ENCODE data around the gene NCBP3.

NCBP3 gene

GRCh38 chr17:3890082-3890877 is 44.2 kb upstream of the NCBP3 start (continued):
- TF ChIP-seq ZNF404 (tag by site-specific recombination; IDR thresholded peaks at IDR 0.05) (no peak), ZNF768 (tag by site-specific recombination; IDR thresholded peaks at IDR 0.05) (no peak; the same call in 1 of the 2 replicates), ZNF221 (tag by site-specific recombination; IDR thresholded peaks at IDR 0.05; ENCODE audit: borderline replicate concordance) (no peak), ZFP41 (tag by site-specific recombination; IDR thresholded peaks at IDR 0.05; ENCODE audit: borderline replicate concordance) (no peak), YY2 (tag by site-specific recombination; IDR thresholded peaks at IDR 0.05) (peak; percentile 77), PRDM4 (tag by site-specific recombination; IDR thresholded peaks at IDR 0.05) (peak; percentile 95), ZNF501 (tag by site-specific recombination; IDR thresholded peaks at IDR 0.05) (peak; percentile 98; the same call in 1 of the 2 replicates), TSHZ1 (tag by site-specific recombination; IDR thresholded peaks at IDR 0.05; ENCODE audit: borderline replicate concordance) (peak; percentile 100), ZNF600 (tag by site-specific recombination; IDR thresholded peaks at IDR 0.05) (peak; percentile 100), GFI1B (tag by site-specific recombination; IDR thresholded peaks at IDR 0.05) (peak; percentile 90), INSM2 (tag by site-specific recombination; IDR thresholded peaks at IDR 0.05) (peak; percentile 99), ZNF391 (tag by site-specific recombination; IDR thresholded peaks at IDR 0.05; ENCODE audit: borderline replicate concordance, low read depth) (peak; percentile 100), ZNF549 (tag by site-specific recombination; IDR thresholded peaks at IDR 0.05) (no peak), ZNF639 (tag by site-specific recombination; IDR thresholded peaks at IDR 0.05) (peak; percentile 100), ZSCAN30 (tag by site-specific recombination; IDR thresholded peaks at IDR 0.05) (peak; percentile 71), ZNF37A (tag by site-specific recombination; IDR thresholded peaks at IDR 0.05) (no peak; the same call in 1 of the 2 replicates), OSR2 (tag by site-specific recombination; IDR thresholded peaks at IDR 0.05) (peak; percentile 100), ZNF555 (tag by site-specific recombination; conservative IDR thresholded peaks at IDR 0.05) (no peak), MZF1 (tag by site-specific recombination; IDR thresholded peaks at IDR 0.05; ENCODE audit: borderline replicate concordance) (peak; percentile 67; the same call in 1 of the 2 replicates), GLI2 (tag by site-specific recombination; IDR thresholded peaks at IDR 0.05; ENCODE audit: borderline replicate concordance, low read depth) (peak; percentile 97; the same call in 1 of the 2 replicates), PRDM10 (tag by site-specific recombination; IDR thresholded peaks at IDR 0.05) (peak; percentile 80), AEBP2 (tag by site-specific recombination; IDR thresholded peaks at IDR 0.05; ENCODE audit: borderline replicate concordance) (0 out of 2 replicates have a peak, but pooled peaks have one; percentile 72), ZNF664 (tag by site-specific recombination; IDR thresholded peaks at IDR 0.05) (no peak), ZNF311 (tag by site-specific recombination; IDR thresholded peaks at IDR 0.05; ENCODE audit: borderline replicate concordance) (no peak)

Measured in HEK293 (cell line).